A673 (cell line): ENCODE results near the gene FNDC3B. TPM values are rescaled to one million over a fixed set of nuclear protein-coding genes. Genes with fewer than 3 reads are reported as not detected.

Source experiments
- BruUV-seq: library from RNA; stranded (reverse); fragments of 400-500 nt; replicated peaks from 2 replicates; lab custom pipeline; 2021; lab: Mats Ljungman, UMichigan
- CTCF ChIA-PET: fragments of 300-600 bp; sonication (Branson Sonifier 250); formaldehyde crosslinking; loops from one replicate; lab custom pipeline; 2022; ENCODE audit warnings: antibody characterized with exemption; lab: Charles Lee
- POLR2A ChIA-PET: fragments of 300-600 bp; sonication (Branson Sonifier 250); formaldehyde crosslinking; loops from one replicate; lab custom pipeline; 2022; ENCODE audit warnings: antibody characterized with exemption; ENCODE audit not compliant: low non-redundant PET; lab: Charles Lee
- DNase-seq: peaks from one replicate; pipeline ENCODE4 v3.0.0-alpha.2; 2015; ENCODE audit warnings: low spot score
- H3K27ac ChIP-seq: fragments of 200-600 bp; sonication (generic); 2 replicates; pipeline ENCODE4 v1.5.1; 2016; ENCODE audit warnings: mixed run types, low read depth, mild to moderate bottlenecking, mixed read lengths, antibody characterized with exemption, low read length; ENCODE audit not compliant: poor library complexity, severe bottlenecking
- H3K27me3 ChIP-seq: fragments of 200-600 bp; sonication (generic); replicated peaks from 2 replicates; pipeline ENCODE4 v1.6.1; 2017; ENCODE audit warnings: mixed run types, low read depth, mild to moderate bottlenecking, mixed read lengths, antibody characterized with exemption, low read length; ENCODE audit not compliant: insufficient read depth, poor library complexity
- H3K36me3 ChIP-seq: fragments of 200-600 bp; sonication (generic); 2 replicates; pipeline ENCODE4 v1.6.1; 2016; ENCODE audit warnings: mixed run types, mild to moderate bottlenecking, mixed read lengths, antibody characterized with exemption, low read length; ENCODE audit not compliant: insufficient read depth, poor library complexity, severe bottlenecking
- H3K4me1 ChIP-seq: fragments of 200-600 bp; sonication (generic); 2 replicates; pipeline ENCODE4 v1.6.1; 2017; ENCODE audit warnings: mixed run types, mild to moderate bottlenecking, mixed read lengths, antibody characterized with exemption, low read length; ENCODE audit not compliant: insufficient read depth, poor library complexity, severe bottlenecking
- H3K4me3 ChIP-seq: fragments of 200-600 bp; sonication (generic); 2 replicates; pipeline ENCODE4 v1.5.1; 2016; ENCODE audit warnings: low read depth, mixed run types, mild to moderate bottlenecking, mixed read lengths, low read length; ENCODE audit not compliant: poor library complexity, severe bottlenecking
- H3K9me3 ChIP-seq: fragments of 200-600 bp; sonication (generic); 2 replicates; pipeline ENCODE4 v1.6.1; 2016; ENCODE audit warnings: mixed run types, low read depth, mild to moderate bottlenecking, mixed read lengths, antibody characterized with exemption, low read length; ENCODE audit not compliant: poor library complexity, severe bottlenecking
- EZH2 ChIP-seq: fragments of 200-600 bp; sonication (generic); IDR thresholded peaks from 2 replicates; pipeline ENCODE4 v1.6.1; 2017; ENCODE audit warnings: borderline replicate concordance, low read depth, mild to moderate bottlenecking, mixed read lengths, antibody characterized with exemption, low read length; ENCODE audit not compliant: poor library complexity, severe bottlenecking
- intact Hi-C: fragments of 100-400 bp; cut with micrococcal nuclease; formaldehyde crosslinking; loops from one replicate; pipeline ENCODE4 v1.10.0; 2022; ENCODE audit not compliant: unreplicated experiment
- total RNA-seq: library from RNA; stranded (reverse); gene quantifications from 2 replicates; pipeline ENCODE4 v1.2.3, GENCODE V29; 2021
- TF ChIP-seq, protein P1 (sequence below): fragments of 300-800, 200-600 bp; sonication (generic); conservative IDR thresholded peaks from 2 replicates; pipeline ENCODE4 v1.5.1; 2017; ENCODE audit warnings: low read depth, mild to moderate bottlenecking, antibody characterized with exemption, low read length, moderate library complexity, mixed read lengths

Gene FNDC3B
- total RNA-seq, 1 experiment from 2014 or later = 50.8 TPM

GRCh38 chr3:172231318-172231901 lies 192.0 kb downstream of the FNDC3B start:
- TF ChIP-seq, protein P1, sequence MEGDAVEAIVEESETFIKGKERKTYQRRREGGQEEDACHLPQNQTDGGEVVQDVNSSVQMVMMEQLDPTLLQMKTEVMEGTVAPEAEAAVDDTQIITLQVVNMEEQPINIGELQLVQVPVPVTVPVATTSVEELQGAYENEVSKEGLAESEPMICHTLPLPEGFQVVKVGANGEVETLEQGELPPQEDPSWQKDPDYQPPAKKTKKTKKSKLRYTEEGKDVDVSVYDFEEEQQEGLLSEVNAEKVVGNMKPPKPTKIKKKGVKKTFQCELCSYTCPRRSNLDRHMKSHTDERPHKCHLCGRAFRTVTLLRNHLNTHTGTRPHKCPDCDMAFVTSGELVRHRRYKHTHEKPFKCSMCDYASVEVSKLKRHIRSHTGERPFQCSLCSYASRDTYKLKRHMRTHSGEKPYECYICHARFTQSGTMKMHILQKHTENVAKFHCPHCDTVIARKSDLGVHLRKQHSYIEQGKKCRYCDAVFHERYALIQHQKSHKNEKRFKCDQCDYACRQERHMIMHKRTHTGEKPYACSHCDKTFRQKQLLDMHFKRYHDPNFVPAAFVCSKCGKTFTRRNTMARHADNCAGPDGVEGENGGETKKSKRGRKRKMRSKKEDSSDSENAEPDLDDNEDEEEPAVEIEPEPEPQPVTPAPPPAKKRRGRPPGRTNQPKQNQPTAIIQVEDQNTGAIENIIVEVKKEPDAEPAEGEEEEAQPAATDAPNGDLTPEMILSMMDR = no peak
- no peak for TF ChIP-seq EZH2
- Histone ChIP-seq H3K27ac (no peak overlapping the region), H3K4me3 (no peak overlapping the region), H3K36me3 (no peaks in the 10 kb centered on the region), H3K9me3 (no peaks in the 10 kb centered on the region), H3K27me3 (no peaks in the 10 kb centered on the region), H3K4me1 (no peaks in the 10 kb centered on the region)
- no peak for DNase-seq
- no TSS peak for BruUV-seq
- intact Hi-C loops = no loop called here
- ChIA-PET POLR2A (no interaction called here), CTCF (no interaction called here)

DNA sequence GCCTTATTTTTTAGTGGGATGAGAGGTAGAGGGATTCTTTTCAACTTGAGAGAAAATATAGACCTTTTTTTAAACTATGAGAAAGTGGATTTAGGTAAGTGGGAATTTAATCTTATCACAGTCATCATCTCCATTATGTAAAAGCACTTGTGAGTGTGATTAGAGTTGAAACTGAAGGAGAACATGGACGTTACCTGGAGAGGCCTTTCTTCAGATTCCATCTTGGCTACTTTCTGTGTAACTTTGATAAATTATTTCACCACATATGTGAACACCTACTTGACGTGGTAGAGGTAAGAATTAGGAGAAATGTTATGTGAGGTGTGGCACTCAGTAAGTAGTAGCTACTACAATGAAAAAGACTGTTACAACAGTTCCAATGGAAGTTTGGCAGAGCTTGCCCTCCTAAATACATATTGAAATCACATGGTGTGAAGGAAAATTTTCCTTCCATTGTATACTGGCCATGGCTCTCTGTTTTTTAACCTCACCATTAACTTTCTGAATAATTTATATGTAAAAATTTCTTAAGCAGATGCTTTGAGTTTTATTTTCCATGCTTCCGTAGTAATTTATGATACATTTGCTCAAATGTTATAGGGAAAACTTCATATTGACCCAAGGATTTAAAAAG lies 193.3 kb downstream of the FNDC3B start:
- POLR2A ChIA-PET = no interaction called here
- Histone ChIP-seq H3K4me1 (no peaks in the 10 kb centered on the region), H3K36me3 (no peaks in the 10 kb centered on the region), H3K27ac (no peak overlapping the region), H3K27me3 (no peaks in the 10 kb centered on the region), H3K4me3 (no peak overlapping the region), H3K9me3 (no peaks in the 10 kb centered on the region)
- intact Hi-C loops = no loop called here
- DNase-seq = no peak
- TF ChIP-seq, protein P1 = no peak
- no peak for TF ChIP-seq EZH2
- CTCF ChIA-PET = no interaction called here
- no TSS peak for BruUV-seq

GRCh38 chr3:172233474-172234277 lies 194.3 kb downstream of the FNDC3B start:
- Histone ChIP-seq H3K36me3 (no peaks in the 10 kb centered on the region), H3K27me3 (no peaks in the 10 kb centered on the region), H3K4me1 (no peaks in the 10 kb centered on the region), H3K27ac (no peak overlapping the region), H3K4me3 (no peak overlapping the region), H3K9me3 (no peaks in the 10 kb centered on the region)
- POLR2A ChIA-PET = no interaction called here
- TF ChIP-seq, protein P1 = no peak
- TF ChIP-seq EZH2 = no peak
- CTCF ChIA-PET = no interaction called here
- no TSS peak for BruUV-seq
- intact Hi-C loops = no loop called here
- no peak for DNase-seq
